Rectal smooth muscle tissue (tissue), 1 donor: Measurements from ENCODE around the gene ASPG.

Experiments
- H3K27ac ChIP-seq: one replicate; pipeline ENCODE4 v1.7.0; 2013; ENCODE audit warnings: low read depth, low read length, inconsistent platforms
- H3K27me3 ChIP-seq: one replicate; pipeline ENCODE4 v1.7.0; 2013; ENCODE audit warnings: low read length; ENCODE audit not compliant: control insufficient read depth, insufficient read depth
- H3K36me3 ChIP-seq: one replicate; pipeline ENCODE4 v1.7.0; 2013; ENCODE audit warnings: low read length; ENCODE audit not compliant: control insufficient read depth, insufficient read depth
- H3K4me1 ChIP-seq: one replicate; pipeline ENCODE4 v1.7.0; 2013; ENCODE audit warnings: low read length; ENCODE audit not compliant: control insufficient read depth, insufficient read depth
- H3K4me3 ChIP-seq: one replicate; pipeline ENCODE4 v1.7.0; 2013; ENCODE audit warnings: low read length
- H3K9ac ChIP-seq: one replicate; pipeline ENCODE4 v1.7.0; 2013; ENCODE audit warnings: low read length

ASPG gene

GRCh38 chr14:104142136-104142945 is 56.8 kb downstream of the ASPG start:
- peaks cover 4% of the 10 kb centered on the region for H3K27me3 ChIP-seq
- H3K27ac ChIP-seq: no peak overlapping the region
- H3K4me3 ChIP-seq: no peak overlapping the region
- H3K36me3 ChIP-seq: no peaks in the 10 kb centered on the region
- H3K4me1 ChIP-seq: no peaks in the 10 kb centered on the region
- H3K9ac ChIP-seq: no peak overlapping the region

DNA sequence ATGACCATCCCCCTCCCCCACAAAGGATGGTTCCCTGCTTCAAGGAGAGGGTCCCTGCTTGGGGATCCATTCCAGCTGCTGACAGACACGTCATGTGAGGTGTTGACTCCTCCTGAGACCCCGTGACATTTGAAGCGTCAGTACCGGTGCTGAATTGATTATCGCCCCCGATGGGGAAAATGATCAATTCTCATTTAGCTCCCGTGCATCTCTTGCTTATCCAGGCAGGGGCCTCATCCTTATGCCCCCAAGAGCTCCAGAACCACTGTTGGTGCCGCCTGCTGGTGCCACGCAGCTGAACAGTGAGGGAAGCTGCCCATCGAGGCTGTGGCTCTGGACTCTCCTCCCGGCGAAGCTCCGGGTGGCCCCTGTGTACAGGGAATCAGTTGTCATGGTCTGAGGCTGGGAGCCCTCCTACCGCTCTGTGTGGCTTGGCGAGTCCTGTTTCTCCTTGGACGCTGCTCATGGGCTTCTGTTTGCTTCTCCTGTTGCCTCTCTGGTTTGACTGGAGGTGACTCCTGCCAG is 57.5 kb downstream of the ASPG start:
- H3K4me1 ChIP-seq: no peaks in the 10 kb centered on the region
- H3K27me3 ChIP-seq: peaks cover 4% of the 10 kb centered on the region
- H3K36me3 ChIP-seq: no peaks in the 10 kb centered on the region
- no peak overlapping the region for H3K27ac ChIP-seq
- no peak overlapping the region for H3K9ac ChIP-seq
- no peak overlapping the region for H3K4me3 ChIP-seq

DNA sequence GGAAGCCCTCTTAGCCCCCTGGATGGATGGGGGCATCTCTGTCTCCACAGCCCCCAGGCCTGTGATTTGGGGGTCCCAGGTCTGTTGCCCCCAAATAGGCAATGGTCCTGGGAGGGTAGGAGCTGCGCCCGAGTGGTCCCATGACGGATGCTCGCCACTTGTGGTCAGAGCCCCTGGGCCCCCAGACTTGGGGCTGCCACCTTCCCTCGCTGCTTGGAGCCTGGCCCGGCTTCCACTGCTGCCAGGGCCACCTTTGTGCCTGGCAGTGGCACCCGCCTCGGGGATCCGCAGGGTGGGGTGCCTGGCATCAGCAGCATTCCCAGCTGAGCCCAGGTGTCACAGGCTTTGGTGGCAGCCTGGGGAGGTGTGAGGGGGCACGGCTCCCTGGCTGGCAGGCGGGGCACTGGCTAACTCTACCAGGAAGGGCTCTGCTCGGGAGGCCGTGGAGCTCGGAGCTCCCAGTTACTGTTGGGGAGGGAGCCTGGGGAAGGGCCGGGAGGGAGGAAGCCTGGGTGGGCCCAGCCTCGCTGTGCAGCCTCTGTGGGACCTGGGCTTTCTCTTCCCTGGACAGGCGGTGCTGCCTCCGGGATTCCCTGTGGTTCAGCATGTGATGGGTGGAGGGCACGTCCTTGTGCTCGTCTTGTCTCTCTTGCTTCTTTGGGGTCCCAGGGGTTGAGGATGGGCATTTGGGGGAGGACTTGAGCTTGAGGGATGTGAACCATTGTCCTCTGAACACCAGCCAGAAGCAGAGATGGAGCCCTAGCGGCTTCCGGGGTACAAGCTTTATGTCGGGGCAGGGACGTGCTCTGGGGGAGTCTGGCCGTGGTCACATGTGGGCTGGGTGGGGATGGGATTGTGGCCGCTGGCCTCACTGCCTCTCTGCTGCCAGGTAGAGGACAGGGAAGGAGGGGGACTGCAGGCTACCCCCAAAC is 58.3 kb downstream of the ASPG start:
- Histone ChIP-seq H3K36me3 (no peaks in the 10 kb centered on the region), H3K4me1 (no peaks in the 10 kb centered on the region), H3K27me3 (peaks cover 4% of the 10 kb centered on the region), H3K27ac (no peak overlapping the region), H3K9ac (no peak overlapping the region), H3K4me3 (no peak overlapping the region)

GRCh38 chr14:104144453-104144790 is 58.9 kb downstream of the ASPG start:
- H3K4me1 ChIP-seq: no peaks in the 10 kb centered on the region
- H3K27me3 ChIP-seq: peaks cover under 1% of the 10 kb centered on the region
- no peak overlapping the region for H3K27ac ChIP-seq
- H3K36me3 ChIP-seq: no peaks in the 10 kb centered on the region
- no peak overlapping the region for H3K9ac ChIP-seq
- H3K4me3 ChIP-seq: no peak overlapping the region

DNA sequence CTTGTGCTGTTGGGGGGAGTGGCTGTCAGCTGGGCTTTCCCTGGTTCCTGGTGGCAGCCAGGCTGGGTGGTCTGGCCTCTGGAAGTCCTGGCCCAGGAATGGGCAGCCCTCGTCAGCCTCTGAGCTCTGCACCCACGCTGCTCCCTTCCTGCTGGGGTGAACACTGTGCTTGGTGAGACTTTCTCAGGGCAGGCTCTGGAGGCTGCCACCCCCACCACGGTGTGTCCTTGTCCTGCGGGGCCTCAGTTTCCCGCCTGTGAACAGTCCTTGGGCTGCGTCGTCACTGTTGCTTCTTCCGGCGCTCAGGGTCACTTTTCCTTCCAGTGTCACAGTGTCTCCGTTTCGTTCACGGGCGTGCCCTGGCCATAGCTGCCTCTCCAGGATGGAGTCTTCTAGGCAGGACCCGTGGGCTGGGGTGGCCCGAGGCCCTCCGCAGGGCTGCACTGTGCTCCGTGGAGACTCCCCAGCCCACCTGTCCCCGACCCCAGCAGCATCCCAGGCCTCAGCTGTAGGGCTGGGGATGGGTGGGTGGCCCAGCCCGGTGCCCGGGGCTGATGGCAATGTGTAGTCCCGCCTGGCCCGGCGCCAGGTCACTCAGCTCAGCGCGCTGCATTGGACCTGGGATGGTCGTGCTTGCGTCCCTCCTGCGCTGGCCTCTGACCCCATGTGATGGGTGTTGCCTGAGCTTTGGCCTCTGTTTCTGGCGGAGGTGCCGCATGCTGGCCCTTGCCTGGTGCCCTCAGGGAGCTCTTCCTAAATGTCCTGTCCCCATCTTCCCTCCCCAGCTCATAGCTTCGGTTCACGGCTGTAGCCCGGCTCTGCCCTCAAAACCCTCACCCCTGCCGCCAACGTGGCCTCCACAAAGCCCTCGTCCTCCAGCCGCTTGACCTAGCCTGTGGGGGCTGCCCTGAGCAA is 59.7 kb downstream of the ASPG start:
- Histone ChIP-seq H3K4me3 (no peak overlapping the region), H3K36me3 (no peaks in the 10 kb centered on the region), H3K27me3 (no peaks in the 10 kb centered on the region), H3K9ac (no peak overlapping the region), H3K27ac (no peak overlapping the region), H3K4me1 (no peaks in the 10 kb centered on the region)

- H3K4me3 ChIP-seq: no peak overlapping the region
- no peak overlapping the region for H3K9ac ChIP-seq
- no peak overlapping the region for H3K27ac ChIP-seq
- H3K36me3 ChIP-seq: no peaks in the 10 kb centered on the region
- H3K27me3 ChIP-seq: no peaks in the 10 kb centered on the region
- H3K4me1 ChIP-seq: no peaks in the 10 kb centered on the region
Measured at GRCh38 chr14:104145826-104146601, 60.5 kb downstream of the ASPG start.

- H3K27me3 ChIP-seq: no peaks in the 10 kb centered on the region
- H3K36me3 ChIP-seq: no peaks in the 10 kb centered on the region
- H3K27ac ChIP-seq: no peak overlapping the region
- H3K4me3 ChIP-seq: no peak overlapping the region
- no peaks in the 10 kb centered on the region for H3K4me1 ChIP-seq
- H3K9ac ChIP-seq: no peak overlapping the region
Measured at GRCh38 chr14:104146651-104147345, 61.3 kb downstream of the ASPG start.

- Histone ChIP-seq H3K27ac (no peak overlapping the region), H3K4me3 (no peak overlapping the region), H3K27me3 (no peaks in the 10 kb centered on the region), H3K36me3 (no peaks in the 10 kb centered on the region), H3K4me1 (no peaks in the 10 kb centered on the region), H3K9ac (no peak overlapping the region)
Measured at GRCh38 chr14:104147346-104148125, 62.0 kb downstream of the ASPG start.

- Histone ChIP-seq H3K27ac (no peak overlapping the region), H3K27me3 (no peaks in the 10 kb centered on the region), H3K36me3 (no peaks in the 10 kb centered on the region), H3K4me3 (no peak overlapping the region), H3K4me1 (no peaks in the 10 kb centered on the region), H3K9ac (no peak overlapping the region)
Measured at GRCh38 chr14:104148433-104149277, 63.2 kb downstream of the ASPG start.

GRCh38 chr14:104149278-104149595 is 63.7 kb downstream of the ASPG start:
- no peak overlapping the region for H3K4me3 ChIP-seq
- no peaks in the 10 kb centered on the region for H3K27me3 ChIP-seq
- no peaks in the 10 kb centered on the region for H3K4me1 ChIP-seq
- no peaks in the 10 kb centered on the region for H3K36me3 ChIP-seq
- no peak overlapping the region for H3K27ac ChIP-seq
- no peak overlapping the region for H3K9ac ChIP-seq
